NCI-H2227 (cell line): ENCODE results near the gene ME1.
"Not testable (repeated sequence)": the region's sequence is repeated elsewhere in the genome, so short reads cannot be mapped to it uniquely, and the experiment has no call there.

Experiments used
- DNase-seq: peaks from one replicate; lab custom pipeline; 2025; ENCODE audit not compliant: unreplicated experiment; lab: John Stamatoyannopoulos, UW

The ME1 gene

GRCh38 chr6:83432636-83433035, 1.8 kb upstream of the ME1 start:
- no peak for DNase-seq

- no peak for DNase-seq
Observed at GRCh38 chr6:83431545-83432155, 799 bp upstream of the ME1 start.

GRCh38 chr6:83429857-83430610, 817 bp downstream of the ME1 start:
- peak; percentile 11 for DNase-seq

GRCh38 chr6:83429269-83429668, 1.6 kb downstream of the ME1 start:
- no peak for DNase-seq

- no peak for DNase-seq
Observed at GRCh38 chr6:83424392-83425018, 6.3 kb downstream of the ME1 start.

GRCh38 chr6:83417880-83418663, 12.8 kb downstream of the ME1 start:
- DNase-seq, result peak; percentile 37

GRCh38 chr6:83413068-83413467, 17.8 kb downstream of the ME1 start:
- DNase-seq, result no peak

GRCh38 chr6:83411731-83412130, 19.1 kb downstream of the ME1 start:
- no peak for DNase-seq

GRCh38 chr6:83403191-83403590, 27.7 kb downstream of the ME1 start:
- no peak for DNase-seq

- DNase-seq, result no peak
Observed at GRCh38 chr6:83389606-83390005, 41.2 kb downstream of the ME1 start.

GRCh38 chr6:83385473-83385872, 45.4 kb downstream of the ME1 start:
- no peak for DNase-seq

- DNase-seq, result no peak
Observed at GRCh38 chr6:83384751-83385150, 46.1 kb downstream of the ME1 start.

- no peak for DNase-seq
Observed at GRCh38 chr6:83381949-83382348, 48.9 kb downstream of the ME1 start.

GRCh38 chr6:83378621-83379388, 52.0 kb downstream of the ME1 start:
- no peak for DNase-seq

- DNase-seq, result no peak
Observed at GRCh38 chr6:83371423-83371822, 59.4 kb downstream of the ME1 start.

GRCh38 chr6:83370567-83370966, 60.3 kb downstream of the ME1 start:
- no peak for DNase-seq

- no peak for DNase-seq
Observed at GRCh38 chr6:83369692-83370091, 61.2 kb downstream of the ME1 start.

GRCh38 chr6:83368577-83368976, 62.3 kb downstream of the ME1 start:
- DNase-seq, result no peak

GRCh38 chr6:83367104-83367503, 63.7 kb downstream of the ME1 start:
- DNase-seq, result no peak

- no peak for DNase-seq
Observed at GRCh38 chr6:83365931-83366330, 64.9 kb downstream of the ME1 start.

GRCh38 chr6:83362349-83362748, 68.5 kb downstream of the ME1 start:
- DNase-seq, result not testable (repeated sequence)
